ENCODE results near the gene PLA2G5. TPM values are rescaled to one million over a fixed set of nuclear protein-coding genes. Genes with fewer than 3 reads are reported as not detected.

Gene PLA2G5
- total and polyA plus RNA-seq, 2 of the 8 experiments (the other 6 are each of a cell fraction or from before 2014, with no cell fraction given): 0.05 TPM; not detected in 1

GRCh38 chr1:20107796-20108195 lies 37.8 kb downstream of the PLA2G5 start:
- no peak overlapping the region for H3K4me2 ChIP-seq (ENCODE audit: insufficient read depth in 1 of 2, low read depth in 2 of 2, low read length in 2 of 2)
- H2BK20ac ChIP-seq (ENCODE audit: low read length): no peak overlapping the region
- no peak overlapping the region for H3K27ac ChIP-seq (ENCODE audit: low read depth, low read length)
- no peak overlapping the region for H2BK5ac ChIP-seq (ENCODE audit: low read depth, low read length)
- no peak overlapping the region for H3K9ac ChIP-seq (replicated peaks in 1 of 4; ENCODE audit: extremely low read depth in 1 of 4, low read depth in 3 of 4, low read length in 3 of 4)
- H2BK15ac ChIP-seq (ENCODE audit: low read length): no peak overlapping the region
- ChIA-PET POLR2A (ENCODE audit: partially characterized antibody) (interaction anchor here (1.4 kb wide), 1 partner anchor 44 kb away, joined by 4 read pairs; no protein-coding TSS in a partner anchor), CTCF (ENCODE audit: partially characterized antibody) (interaction anchor here (1.5 to 3.9 kb wide), 3 partner anchors 37 to 58 kb away, joined by 6 to 14 read pairs (median 6); no protein-coding TSS in a partner anchor)
- H3K27me3 ChIP-seq (replicated peaks in 1 of 4; ENCODE audit: control insufficient read depth in 3 of 4, extremely low read depth in 1 of 4, insufficient read depth in 3 of 4, low read length in 3 of 4): no peaks in the 10 kb centered on the region
- no peak overlapping the region for H2AFZ ChIP-seq (ENCODE audit: low read length)
- peaks cover 0 to 3% of the 10 kb centered on the region in 2 experiments; a peak in 2 of 4 replicates for H3K9me3 ChIP-seq (ENCODE audit: insufficient read depth in 2 of 2, low read depth in 1 of 2, low read length in 1 of 2)
- no peak overlapping the region for H4K8ac ChIP-seq (ENCODE audit: extremely low read depth, insufficient read depth, low read length)
- H3K4me3 ChIP-seq (ENCODE audit: extremely low read depth in 1 of 4, insufficient read depth in 2 of 4, low read depth in 3 of 4, low read length in 4 of 4): no peak overlapping the region
- H3K23ac ChIP-seq (ENCODE audit: insufficient read length): no peak overlapping the region
- DNase-seq (ENCODE audit: low read depth in 1 of 2, low spot score in 2 of 2) (no peak), FAIRE-seq (no peak)
- H3K79me2 ChIP-seq (ENCODE audit: control insufficient read depth in 1 of 2, insufficient read depth in 2 of 2, low read length in 2 of 2): no peaks in the 10 kb centered on the region
- no peaks in the 10 kb centered on the region for H3K36me3 ChIP-seq (ENCODE audit: control insufficient read depth in 2 of 4, insufficient read depth in 4 of 4, low read length in 3 of 4)
- no peak overlapping the region for H4K91ac ChIP-seq (replicated peaks; ENCODE audit: insufficient read length, low read length)
- H4K20me1 ChIP-seq (replicated peaks in 1 of 2; ENCODE audit: control insufficient read depth in 1 of 2, insufficient read depth in 2 of 2, low read length in 2 of 2): no peaks in the 10 kb centered on the region
- no peak overlapping the region for H3K14ac ChIP-seq (ENCODE audit: insufficient read length)
- no peaks in the 10 kb centered on the region; a peak in 1 of 7 replicates for H3K4me1 ChIP-seq (replicated peaks in 1 of 4; ENCODE audit: control insufficient read depth in 3 of 4, insufficient read depth in 4 of 4, low read length in 3 of 4)
- no peak overlapping the region for H2AK5ac ChIP-seq (ENCODE audit: low read depth, low read length)
- no peak overlapping the region for H2BK120ac ChIP-seq (replicated peaks; ENCODE audit: low read depth, low read length)
- no peak overlapping the region for H4K5ac ChIP-seq (ENCODE audit: insufficient read length, low read depth, low read length)
- WGBS, 2 experiments (ENCODE audit: extremely low coverage in 1 of 2, insufficient coverage in 1 of 2, insufficient read length in 1 of 2, insufficient replicate concordance in 2 of 2, low coverage in 1 of 2, low lambda C conversion rate in 2 of 2, missing lambda C conversion rate in 1 of 2): 85% methylated on average over 4 of the region's 4 CpGs; no CpG with 5 or more reads in 1 of the 2 experiments
- no peak overlapping the region; the same call in 1 of the 2 replicates for H3K18ac ChIP-seq (ENCODE audit: extremely low read depth, low read length)
- no peak overlapping the region for H3K56ac ChIP-seq (replicated peaks; ENCODE audit: insufficient read length, low read depth, low read length)
- no peaks in the 10 kb centered on the region for H3K79me1 ChIP-seq (ENCODE audit: low read depth, low read length)
- no peak overlapping the region for H3K4ac ChIP-seq (replicated peaks; ENCODE audit: insufficient read length, low read depth, low read length)
- no peaks in the 10 kb centered on the region for H3K23me2 ChIP-seq (ENCODE audit: low read depth, low read length)
- H2BK12ac ChIP-seq (ENCODE audit: low read depth, low read length): no peak overlapping the region
- no peak for TF ChIP-seq HDAC2 (IDR thresholded peaks at IDR 0.05; ENCODE audit: borderline replicate concordance in 1 of 2, low read depth in 2 of 2, low read length in 2 of 2)
